HepG2 (cell line): Measurements from ENCODE around the gene WNT9A. TPM values are rescaled to one million over a fixed set of nuclear protein-coding genes. Genes with fewer than 3 reads are reported as not detected.

Experiments used
- ATAC-seq: fragments of 200-7000 bp; cut with Tn5 transposase; 3 replicates; pipeline ENCODE4 v1.9.1; 2020; ENCODE audit warnings: mild to moderate bottlenecking, moderate library complexity
- BruUV-seq: library from RNA; stranded (reverse); fragments of 400-500 nt; replicated peaks from 2 replicates; lab custom pipeline; 2021; lab: Mats Ljungman, UMichigan
- CTCF ChIA-PET: fragments of 300-600 bp; formaldehyde crosslinking; extraction: SDS; loops from one replicate; lab custom pipeline; 2021; ENCODE audit warnings: low total read pairs, inconsistent platforms, low intra/inter-chr PET ratio; lab: Yijun Ruan, JAX
- POLR2A ChIA-PET: fragments of 350-600 bp; sonication (Branson Sonifier 250); formaldehyde crosslinking; loops from one replicate; lab custom pipeline; 2020; ENCODE audit warnings: antibody characterized with exemption, inconsistent platforms; lab: Yijun Ruan, JAX
- DNase-seq: peaks from one replicate; pipeline ENCODE4 v3.0.0-alpha.2; 2015; ENCODE audit warnings: low spot score
- FAIRE-seq: peaks from 3 replicates; lab custom pipeline; 2011; peaks lifted over from hg19 to GRCh38; lab: Jason Lieb, UNC
- H2AFZ ChIP-seq: one replicate; pipeline ENCODE4 v1.6.1; 2011; ENCODE audit warnings: low read length, inconsistent platforms
- H3K27ac ChIP-seq: fragments of 300-600 bp; 3 replicates; pipeline ENCODE4 v1.8.0; 2011; ENCODE audit warnings: mixed run types, mild to moderate bottlenecking, mixed read lengths, low read length, inconsistent platforms; ENCODE audit not compliant: insufficient read depth; ENCODE audit errors: extremely low read length
- H3K27me3 ChIP-seq, 2 experiments: fragments of 200-600 bp in 1 of 2; 2 replicates in 1 of 2; 3 replicates in 1 of 2; pipeline versions ENCODE4 v1.6.0 to v1.8.0; 2011; ENCODE audit warnings: low read length in 2 of 2, mild to moderate bottlenecking in 2 of 2, moderate library complexity in 2 of 2, inconsistent platforms in 1 of 2; ENCODE audit not compliant: insufficient read depth in 2 of 2, control insufficient read depth in 1 of 2
- H3K36me3 ChIP-seq, 2 experiments: fragments of 200-600 bp in 1 of 2; replicated peaks in 1 of 2; 2 replicates in 1 of 2; 3 replicates in 1 of 2; pipeline versions ENCODE4 v1.5.1 to v1.8.0; 2011; ENCODE audit warnings: low read length in 2 of 2, inconsistent platforms in 1 of 2; ENCODE audit not compliant: insufficient read depth in 2 of 2, control insufficient read depth in 1 of 2
- H3K4me1 ChIP-seq: 2 replicates; pipeline ENCODE4 v1.5.1; 2012; ENCODE audit warnings: low read length, inconsistent platforms; ENCODE audit not compliant: insufficient read depth
- H3K4me2 ChIP-seq: 2 replicates; pipeline ENCODE4 v1.6.0; 2011; ENCODE audit warnings: low read depth, low read length, inconsistent platforms
- H3K4me3 ChIP-seq, 3 experiments: fragments of 200-600 bp in 1 of 3; sonication (generic), shearing (Covaris generic) in 1 of 3; replicated peaks in 1 of 3; 2 replicates each; pipeline ENCODE4 v1.5.1; 2011 to 2016; ENCODE audit warnings: low read length in 3 of 3, inconsistent platforms in 2 of 3, low read depth in 2 of 3, mild to moderate bottlenecking in 2 of 3, control low read depth in 1 of 3, mixed read lengths in 1 of 3; ENCODE audit not compliant: insufficient read depth in 1 of 3
- H3K79me2 ChIP-seq: one replicate; pipeline ENCODE4 v1.6.1; 2011; ENCODE audit warnings: low read length, inconsistent platforms; ENCODE audit not compliant: insufficient read depth
- H3K9ac ChIP-seq: 2 replicates; pipeline ENCODE4 v1.6.0; 2011; ENCODE audit warnings: mild to moderate bottlenecking, low read depth, low read length, inconsistent platforms; ENCODE audit not compliant: insufficient read depth
- H3K9me3 ChIP-seq: 2 replicates; pipeline ENCODE4 v1.5.1; 2012; ENCODE audit warnings: mild to moderate bottlenecking, low read length
- H4K20me1 ChIP-seq: 2 replicates; pipeline ENCODE4 v1.6.0; 2011; ENCODE audit warnings: inconsistent platforms, mild to moderate bottlenecking, low read length, moderate library complexity; ENCODE audit not compliant: insufficient read depth
- ATRX ChIP-seq: sonication (generic); formaldehyde crosslinking; IDR thresholded peaks from 2 replicates; pipeline ENCODE4 v1.4.0; 2020; ENCODE audit warnings: missing genetic modification reagents, borderline replicate concordance
- HBP1 ChIP-seq: IDR thresholded peaks from 2 replicates; pipeline ENCODE4 v1.6.1; 2016; ENCODE audit warnings: low read depth, control low read depth
- HIVEP1 ChIP-seq: sonication (generic); formaldehyde crosslinking; IDR thresholded peaks from 2 replicates; pipeline ENCODE4 v1.4.0; 2020; ENCODE audit warnings: mild to moderate bottlenecking, missing genetic modification reagents
- HMGXB3 ChIP-seq: sonication (generic); formaldehyde crosslinking; IDR thresholded peaks from 2 replicates; pipeline ENCODE4 v1.4.0; 2020; ENCODE audit warnings: missing genetic modification reagents, borderline replicate concordance
- JDP2 ChIP-seq: sonication (generic); formaldehyde crosslinking; IDR thresholded peaks from 2 replicates; pipeline ENCODE4 v1.8.1; 2022; ENCODE audit warnings: missing genetic modification reagents, borderline replicate concordance
- POGZ ChIP-seq: sonication (generic); formaldehyde crosslinking; IDR thresholded peaks from 2 replicates; pipeline ENCODE4 v1.4.0; 2020; ENCODE audit warnings: mild to moderate bottlenecking, missing genetic modification reagents
- PREB ChIP-seq: sonication (generic); formaldehyde crosslinking; IDR thresholded peaks from 2 replicates; pipeline ENCODE4 v1.4.0; 2020; ENCODE audit warnings: missing genetic modification reagents
- RBM39 ChIP-seq: fragments of 200-400 bp; formaldehyde crosslinking; IDR thresholded peaks from one replicate; pipeline ENCODE4 v1.6.1; 2018; ENCODE audit warnings: antibody characterized with exemption, mild to moderate bottlenecking, low read depth, low read length; ENCODE audit not compliant: poor library complexity, severe bottlenecking
- RFXANK ChIP-seq: IDR thresholded peaks from 2 replicates; pipeline ENCODE4 v1.6.1; 2016
- TOPORS ChIP-seq: sonication (generic); formaldehyde crosslinking; IDR thresholded peaks from 2 replicates; pipeline ENCODE4 v1.8.0; 2023; ENCODE audit warnings: mild to moderate bottlenecking, missing genetic modification reagents
- ZNF224 ChIP-seq: sonication (generic); formaldehyde crosslinking; IDR thresholded peaks from 2 replicates; pipeline ENCODE4 v1.5.0; 2020; ENCODE audit warnings: mild to moderate bottlenecking, missing genetic modification reagents
- ZNF468 ChIP-seq: sonication (generic); formaldehyde crosslinking; IDR thresholded peaks from 2 replicates; pipeline ENCODE4 v1.8.0; 2022; ENCODE audit warnings: mild to moderate bottlenecking, moderate library complexity, missing genetic modification reagents
- ZNF530 ChIP-seq: sonication (generic); formaldehyde crosslinking; IDR thresholded peaks from 2 replicates; pipeline ENCODE4 v1.5.0; 2020; ENCODE audit warnings: low read depth, mild to moderate bottlenecking, missing genetic modification reagents
- WGBS: methylation state at CpG from one replicate; pipeline ENCODE4 v1.1.6; 2017; ENCODE audit warnings: low lambda C conversion rate; 5-methylcytosine and 5-hydroxymethylcytosine counted together
- in situ Hi-C: cut with HindIII; loops from 2 replicates; pipeline ENCODE4 v1.10.0; 2017; ENCODE audit warnings: low pct_unique_long_range_greater_than_20kb; ENCODE audit not compliant: extremely low pct_ligation_motif_present
- intact Hi-C: fragments of 100-400 bp; cut with micrococcal nuclease; formaldehyde crosslinking; loops from one replicate; pipeline ENCODE4 v1.10.0; 2022; ENCODE audit not compliant: unreplicated experiment
- polyA plus RNA-seq, 8 experiments: library from polyadenylated mRNA; depleted of rRNA in 3 of 8; stranded (reverse) in 7 of 8; unstranded in 1 of 8; fragments of >200 nt; fragmentation: Illumina TruSeq in 4 of 8; extraction: Trizol in 4 of 8; gene quantifications; 2 replicates each; pipeline versions ENCODE4 v1.2.1 to v1.2.3, GENCODE V29; 2011 to 2016; ENCODE audit warnings: low read depth in 4 of 8, missing spikeins in 1 of 8, mixed read lengths in 1 of 8; ENCODE audit not compliant: insufficient read depth in 1 of 8
- total RNA-seq, 5 experiments: library from RNA; depleted of rRNA; stranded (reverse); fragments of >200 nt; fragmentation: Illumina TruSeq; extraction: Trizol; gene quantifications; 2 replicates each; pipeline ENCODE4 v1.2.3, GENCODE V29; 2016; ENCODE audit warnings: low read depth in 1 of 5

WNT9A gene
- total and polyA plus RNA-seq, 2 of the 13 experiments (the other 11 are each of a cell fraction or from before 2014, with no cell fraction given), result 0.04 TPM; not detected in 1

GRCh38 chr1:227902641-227902990, 45.1 kb downstream of the WNT9A start:
- FAIRE-seq, result no peak
- Histone ChIP-seq H3K9me3 (no peaks in the 10 kb centered on the region), H2AFZ (no peak overlapping the region), H3K4me3 (no peak overlapping the region), H3K4me1 (no peaks in the 10 kb centered on the region), H3K27ac (no peak overlapping the region), H3K27me3 (peaks cover 0 to 4% of the 10 kb centered on the region in 2 experiments; a peak in 1 of 5 replicates), H4K20me1 (no peaks in the 10 kb centered on the region), H3K4me2 (no peak overlapping the region), H3K9ac (no peak overlapping the region), H3K36me3 (no peaks in the 10 kb centered on the region), H3K79me2 (no peaks in the 10 kb centered on the region)
- intact Hi-C loops, result no loop called here
- no peak for DNase-seq
- 0% methylated on average over 1 of the region's 9 CpGs for WGBS
- no peak for ATAC-seq
- BruUV-seq, result no TSS peak
- POLR2A ChIA-PET, result no interaction called here
- in situ Hi-C loops, result loop anchor here (5.0 kb wide), 1 partner anchor 45 kb away; the partner anchor contains the start of gene WNT9A
- CTCF ChIA-PET, result no interaction called here
- TF ChIP-seq HBP1 (CRISPR knock-in tag), result no peak
- TF ChIP-seq POGZ (CRISPR knock-in tag), result no peak
- no peak for TF ChIP-seq RFXANK (CRISPR knock-in tag)
- TF ChIP-seq TOPORS (CRISPR knock-in tag), result no peak
- no peak for TF ChIP-seq ZNF224 (CRISPR knock-in tag)
- TF ChIP-seq RBM39, result no peak
- no peak for TF ChIP-seq HIVEP1
- no peak for TF ChIP-seq HMGXB3
- TF ChIP-seq ATRX (CRISPR knock-in tag), result no peak
- no peak for TF ChIP-seq JDP2 (CRISPR knock-in tag)
- no peak for TF ChIP-seq ZNF468
- no peak for TF ChIP-seq PREB (CRISPR knock-in tag)
- no peak for TF ChIP-seq ZNF530 (CRISPR knock-in tag)
